ENCODE results near the gene ALS2CL. TPM values are rescaled to one million over a fixed set of nuclear protein-coding genes. Genes with fewer than 3 reads are reported as not detected.

ALS2CL gene
- total and polyA plus RNA-seq, 10 of the 15 experiments (the other 5 are each of a cell fraction or from before 2014, with no cell fraction given), result 0.01 to 0.05 TPM; not detected in 8

- no peaks in the 10 kb centered on the region for H3K79me2 ChIP-seq (ENCODE audit: control insufficient read depth, insufficient read depth, low read length)
- 21% methylated on average over 4 of the region's 4 CpGs for WGBS (ENCODE audit: insufficient coverage, insufficient replicate concordance, low lambda C conversion rate, missing lambda C conversion rate)
- H3K4me1 ChIP-seq (ENCODE audit: control insufficient read depth, insufficient read depth, low read length), result no peaks in the 10 kb centered on the region
- H4K20me1 ChIP-seq (ENCODE audit: control insufficient read depth, insufficient read depth), result no peaks in the 10 kb centered on the region
- ChIA-PET POLR2A (no interaction called here), RAD21 (ENCODE audit: unreplicated experiment) (no interaction called here), SMC1A (ENCODE audit: uncharacterized antibody, unreplicated experiment) (no interaction called here), CTCF (interaction anchor here (0.5 to 1.2 kb wide), 3 partner anchors 11 to 230 kb away, joined by 3 read pairs; no protein-coding TSS in a partner anchor)
- DNase-seq (ENCODE audit: low read depth, low spot score), result no peak
- no peak overlapping the region for H3K4me3 ChIP-seq
- H3K36me3 ChIP-seq (ENCODE audit: control insufficient read depth in 2 of 2, insufficient read depth in 2 of 2, low read length in 1 of 2), result no peaks in the 10 kb centered on the region
- H3K9ac ChIP-seq (ENCODE audit: control insufficient read depth, insufficient read depth, low read length), result no peak overlapping the region
- no peak for ATAC-seq
- H2AFZ ChIP-seq (ENCODE audit: control insufficient read depth, low read depth, low read length), result no peak overlapping the region
- FAIRE-seq, result no peak
- no peak overlapping the region for H3K27ac ChIP-seq (ENCODE audit: control insufficient read depth, insufficient read depth)
- no TSS peak for BruUV-seq (replicated peaks)
- H3K9me3 ChIP-seq (replicated peaks; ENCODE audit: control insufficient read depth, insufficient read depth, low read length), result no peaks in the 10 kb centered on the region
- in situ Hi-C loops (cut with MboI), result no loop called here
- peaks cover 0 to under 1% of the 10 kb centered on the region in 2 experiments; a peak in 1 of 4 replicates for H3K27me3 ChIP-seq (replicated peaks in 1 of 2; ENCODE audit: control insufficient read depth in 2 of 2, insufficient read depth in 2 of 2, low read length in 1 of 2)
- intact Hi-C loops (cut with micrococcal nuclease; ENCODE audit: unreplicated experiment), result no loop called here
- H3K4me2 ChIP-seq (ENCODE audit: control insufficient read depth, insufficient read depth), result no peak overlapping the region
- TF ChIP-seq ASH2L (IDR thresholded peaks at IDR 0.05; ENCODE audit: borderline replicate concordance, low read depth) (no peak), RAD21 (IDR thresholded peaks at IDR 0.05; ENCODE audit: insufficient read depth, low read depth, low read length) (no peak)
These were observed 22.5 kb downstream of the ALS2CL start for GRCh38 chr3:46670891-46671427.

- no peak overlapping the region for H3K4me3 ChIP-seq
- in situ Hi-C loops (cut with MboI) (no loop called here), intact Hi-C loops (cut with micrococcal nuclease; ENCODE audit: unreplicated experiment) (no loop called here)
- H3K4me2 ChIP-seq (ENCODE audit: control insufficient read depth, insufficient read depth), result no peak overlapping the region
- ChIA-PET SMC1A (ENCODE audit: uncharacterized antibody, unreplicated experiment) (no interaction called here), POLR2A (no interaction called here), RAD21 (ENCODE audit: unreplicated experiment) (no interaction called here), CTCF (interaction anchor here (0.5 to 1.2 kb wide), 4 partner anchors 10 to 230 kb away, joined by 3 read pairs; no protein-coding TSS in a partner anchor)
- 43% methylated on average over 17 of the region's 17 CpGs for WGBS (ENCODE audit: insufficient coverage, insufficient replicate concordance, low lambda C conversion rate, missing lambda C conversion rate)
- ATAC-seq, result no peak
- TF ChIP-seq BMI1 (IDR thresholded peaks at IDR 0.05; ENCODE audit: borderline replicate concordance) (no peak), PAX5 (IDR thresholded peaks at IDR 0.05; ENCODE audit: borderline replicate concordance, low read depth, low read length) (no peak), HDAC2 (IDR thresholded peaks at IDR 0.05) (no peak), SIN3A (IDR thresholded peaks at IDR 0.05; ENCODE audit: low read depth, low read length) (no peak), BRCA1 (IDR thresholded peaks at IDR 0.05; ENCODE audit: low read depth, low read length) (no peak), KDM1A (IDR thresholded peaks at IDR 0.05; ENCODE audit: borderline replicate concordance) (no peak), ZBTB4 (CRISPR knock-in tag; IDR thresholded peaks at IDR 0.05) (no peak)
- TF ChIP-seq, protein P1, sequence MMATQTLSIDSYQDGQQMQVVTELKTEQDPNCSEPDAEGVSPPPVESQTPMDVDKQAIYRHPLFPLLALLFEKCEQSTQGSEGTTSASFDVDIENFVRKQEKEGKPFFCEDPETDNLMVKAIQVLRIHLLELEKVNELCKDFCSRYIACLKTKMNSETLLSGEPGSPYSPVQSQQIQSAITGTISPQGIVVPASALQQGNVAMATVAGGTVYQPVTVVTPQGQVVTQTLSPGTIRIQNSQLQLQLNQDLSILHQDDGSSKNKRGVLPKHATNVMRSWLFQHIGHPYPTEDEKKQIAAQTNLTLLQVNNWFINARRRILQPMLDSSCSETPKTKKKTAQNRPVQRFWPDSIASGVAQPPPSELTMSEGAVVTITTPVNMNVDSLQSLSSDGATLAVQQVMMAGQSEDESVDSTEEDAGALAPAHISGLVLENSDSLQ (IDR thresholded peaks at IDR 0.05), result no peak
- no peaks in the 10 kb centered on the region for H3K36me3 ChIP-seq (ENCODE audit: control insufficient read depth in 2 of 2, insufficient read depth in 2 of 2, low read length in 1 of 2)
- no peak overlapping the region for H2AFZ ChIP-seq (ENCODE audit: control insufficient read depth, low read depth, low read length)
- H3K9me3 ChIP-seq (replicated peaks; ENCODE audit: control insufficient read depth, insufficient read depth, low read length), result no peaks in the 10 kb centered on the region
- FAIRE-seq, result no peak
- H3K27ac ChIP-seq (ENCODE audit: control insufficient read depth, insufficient read depth), result no peak overlapping the region
- BruUV-seq (replicated peaks), result no TSS peak
- H3K4me1 ChIP-seq (ENCODE audit: control insufficient read depth, insufficient read depth, low read length), result no peaks in the 10 kb centered on the region
- H3K9ac ChIP-seq (ENCODE audit: control insufficient read depth, insufficient read depth, low read length), result no peak overlapping the region
- DNase-seq (ENCODE audit: low read depth, low spot score), result no peak
- H3K79me2 ChIP-seq (ENCODE audit: control insufficient read depth, insufficient read depth, low read length), result no peaks in the 10 kb centered on the region
- peaks cover 0 to 1% of the 10 kb centered on the region in 2 experiments; a peak in 1 of 4 replicates for H3K27me3 ChIP-seq (replicated peaks in 1 of 2; ENCODE audit: control insufficient read depth in 2 of 2, insufficient read depth in 2 of 2, low read length in 1 of 2)
- no peaks in the 10 kb centered on the region for H4K20me1 ChIP-seq (ENCODE audit: control insufficient read depth, insufficient read depth)
These were observed 23.2 kb downstream of the ALS2CL start for GRCh38 chr3:46670000-46670890.
